Esophagus muscularis mucosa (tissue), 4 donors: ENCODE results near the gene ZNF429.
"Not testable (repeated sequence)": the region's sequence is repeated elsewhere in the genome, so short reads cannot be mapped to it uniquely, and the experiment has no call there.

ENCODE experiments used
- CTCF ChIP-seq, 3 experiments: fragments of 200-600 bp in 2 of 3; fragments of 450-650 bp in 1 of 3; sonication (generic) in 2 of 3; IDR thresholded peaks; one replicate each; pipeline ENCODE4 v1.5.1; 2017 to 2019; ENCODE audit warnings: antibody characterized with exemption in 3 of 3, mild to moderate bottlenecking in 2 of 3, moderate library complexity in 1 of 3
- EP300 ChIP-seq: sonication (generic); formaldehyde crosslinking; IDR thresholded peaks from one replicate; pipeline ENCODE4 v1.6.1; 2017; ENCODE audit warnings: antibody characterized with exemption
- POLR2A ChIP-seq: fragments of 450-650 bp; IDR thresholded peaks from one replicate; pipeline ENCODE4 v1.6.1; 2017; ENCODE audit warnings: antibody characterized with exemption, moderate library complexity, mild to moderate bottlenecking, low read depth
- POLR2AphosphoS5 ChIP-seq, 2 donors: sonication (generic); formaldehyde crosslinking; IDR thresholded peaks; one replicate each; pipeline ENCODE4 v1.6.1; 2017; ENCODE audit warnings: antibody characterized with exemption in 2 of 2

- TF ChIP-seq CTCF (IDR thresholded peaks at IDR 0.05); EP300; POLR2A; POLR2AphosphoS5 (IDR thresholded peaks at IDR 0.05): not testable (repeated sequence)
These were observed 31.4 kb downstream of the ZNF429 start for GRCh38 chr19:21536741-21537290.
